M059J (cell line): ENCODE data around the gene CACNA1H. TPM values are rescaled to one million over a fixed set of nuclear protein-coding genes. Genes with fewer than 3 reads are reported as not detected.

Experiments used
- DNase-seq: peaks from one replicate; pipeline ENCODE4 v3.0.0-alpha.2; 2012; ENCODE audit warnings: low read depth
- total RNA-seq: library from RNA; depleted of rRNA; stranded (reverse); fragments of >200 nt; shearing (Covaris generic); gene quantifications from 2 replicates; pipeline ENCODE4 v1.2.3, GENCODE V29; 2014

The CACNA1H gene
- total RNA-seq, 1 experiment from 2014 or later = 0.02 TPM

- no peak for DNase-seq
Observed at GRCh38 chr16:1122398-1122765, 30.5 kb upstream of the CACNA1H start.

DNA sequence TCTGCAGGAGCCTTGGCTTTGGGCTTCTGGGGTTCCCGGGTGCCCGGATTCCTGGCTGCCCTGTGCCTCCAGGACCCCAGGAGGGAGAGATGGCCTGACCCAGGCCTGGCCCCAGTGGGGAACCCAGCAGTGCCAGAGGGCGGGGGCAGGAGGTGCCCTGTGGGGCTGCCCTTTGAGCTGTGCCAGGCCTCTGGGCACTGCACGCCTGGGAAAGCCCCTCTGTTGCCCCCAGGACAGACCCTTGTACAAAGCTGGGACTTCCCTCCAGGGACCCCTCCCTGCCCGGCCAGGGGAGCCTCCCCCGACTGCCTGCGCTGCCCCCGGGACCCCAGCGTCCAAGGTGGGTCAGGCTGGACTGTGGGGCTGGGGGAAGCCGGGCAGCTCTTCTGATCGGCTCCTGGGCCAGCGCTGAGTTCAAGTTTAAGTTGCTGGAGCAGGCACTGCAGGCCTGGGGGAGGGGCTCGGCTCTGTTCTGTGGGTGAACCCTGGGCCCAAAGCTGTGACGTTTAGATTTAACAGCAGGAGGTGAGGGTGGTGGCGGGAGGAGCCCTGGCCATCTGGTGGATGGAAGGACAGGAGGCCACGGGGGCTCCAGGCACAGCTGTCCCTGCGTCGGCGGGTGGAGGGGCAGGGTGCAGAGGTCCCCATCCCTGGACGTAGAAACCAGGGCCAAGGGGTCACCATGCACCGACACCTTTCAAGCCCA lies 29.2 kb upstream of the CACNA1H start:
- no peak for DNase-seq

GRCh38 chr16:1124291-1124690 lies 28.6 kb upstream of the CACNA1H start:
- DNase-seq = no peak

- no peak for DNase-seq
Observed at GRCh38 chr16:1124795-1125194, 28.1 kb upstream of the CACNA1H start.

GRCh38 chr16:1125471-1125870 lies 27.4 kb upstream of the CACNA1H start:
- peak; percentile 38 for DNase-seq

GRCh38 chr16:1126044-1126443 lies 26.9 kb upstream of the CACNA1H start:
- no peak for DNase-seq

DNA sequence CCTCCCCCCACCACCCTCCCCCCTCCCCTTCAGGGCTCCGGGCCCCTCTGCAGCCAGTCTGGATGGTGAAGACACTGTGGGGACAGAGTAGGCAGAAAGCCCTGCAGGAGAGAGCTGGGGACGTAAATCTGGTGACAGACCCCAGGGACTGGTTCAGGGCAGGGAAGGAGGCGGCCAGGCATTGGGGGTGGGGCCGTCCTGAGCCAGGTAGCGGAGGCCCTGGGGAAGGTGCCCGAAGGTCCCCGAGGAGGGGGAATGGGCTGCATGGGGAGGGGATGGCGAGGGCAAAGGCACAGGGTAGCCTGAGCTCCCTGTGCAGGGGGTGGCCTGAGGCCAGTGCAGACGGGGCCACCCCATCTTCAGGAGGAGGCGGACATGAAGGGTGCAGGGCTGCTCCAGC lies 26.3 kb upstream of the CACNA1H start:
- no peak for DNase-seq

DNA sequence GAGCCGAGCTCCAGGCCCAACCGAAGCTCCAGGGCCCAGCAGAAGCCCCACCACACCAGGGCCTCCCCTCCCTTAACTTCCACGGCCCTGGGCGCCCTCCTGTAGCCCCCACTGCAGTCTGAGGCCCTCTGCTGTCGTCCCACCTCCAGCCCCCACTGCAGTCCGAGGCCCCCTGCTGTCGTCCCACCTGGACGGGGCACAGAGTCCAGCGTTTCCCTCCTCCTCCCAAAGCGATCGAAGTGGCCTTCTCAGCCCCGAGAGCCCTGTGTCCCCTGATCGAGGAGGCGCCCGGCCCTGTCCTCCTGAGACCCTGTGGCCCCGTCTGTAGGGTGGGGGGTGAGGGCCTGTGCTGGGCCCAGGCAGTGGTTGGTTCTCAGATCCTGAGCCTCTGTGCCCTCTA lies 25.8 kb upstream of the CACNA1H start:
- no peak for DNase-seq

GRCh38 chr16:1127971-1128715 lies 24.8 kb upstream of the CACNA1H start:
- DNase-seq = no peak

DNA sequence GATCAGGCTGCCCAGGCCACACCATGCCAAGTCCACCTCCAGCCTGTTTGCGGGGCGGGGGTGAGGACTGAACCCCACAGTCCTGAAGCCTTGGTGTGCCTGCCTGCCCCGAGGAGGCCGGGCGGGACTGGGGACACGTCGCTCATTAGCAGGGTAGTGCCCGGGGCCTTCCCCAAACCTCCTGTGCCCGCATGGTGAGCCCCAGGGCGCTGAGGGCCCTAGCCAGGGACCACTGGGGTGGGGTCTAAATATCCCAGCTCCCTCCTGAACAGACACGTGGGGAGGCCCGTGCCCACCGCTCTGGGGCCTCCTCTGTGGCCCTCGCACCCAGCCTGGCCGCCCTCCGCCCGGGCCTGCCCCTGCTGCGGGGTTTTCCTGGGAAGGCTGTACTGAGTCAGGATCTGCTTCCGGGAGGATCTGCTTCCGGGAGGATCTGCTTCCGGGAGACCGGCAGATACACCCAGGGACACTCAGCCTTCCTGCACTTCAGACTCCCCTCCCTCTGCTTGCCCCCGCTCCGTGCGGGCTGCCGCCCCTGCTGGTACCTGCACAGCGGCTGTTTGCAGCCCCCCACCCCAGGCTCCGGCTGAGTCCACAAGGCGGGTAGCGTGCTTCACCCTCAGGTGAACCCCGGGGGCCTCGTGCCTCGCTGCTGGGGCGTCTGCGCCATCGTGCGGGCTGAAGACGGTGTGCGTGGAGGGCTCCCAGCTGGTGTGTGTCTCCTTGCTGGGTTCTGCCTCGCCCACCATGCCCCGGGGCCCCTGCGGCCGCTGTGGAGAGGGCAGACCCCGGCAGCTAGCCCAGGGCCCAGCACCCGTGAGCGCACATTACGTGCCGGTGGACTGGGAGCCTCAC lies 23.6 kb upstream of the CACNA1H start:
- no peak for DNase-seq

DNA sequence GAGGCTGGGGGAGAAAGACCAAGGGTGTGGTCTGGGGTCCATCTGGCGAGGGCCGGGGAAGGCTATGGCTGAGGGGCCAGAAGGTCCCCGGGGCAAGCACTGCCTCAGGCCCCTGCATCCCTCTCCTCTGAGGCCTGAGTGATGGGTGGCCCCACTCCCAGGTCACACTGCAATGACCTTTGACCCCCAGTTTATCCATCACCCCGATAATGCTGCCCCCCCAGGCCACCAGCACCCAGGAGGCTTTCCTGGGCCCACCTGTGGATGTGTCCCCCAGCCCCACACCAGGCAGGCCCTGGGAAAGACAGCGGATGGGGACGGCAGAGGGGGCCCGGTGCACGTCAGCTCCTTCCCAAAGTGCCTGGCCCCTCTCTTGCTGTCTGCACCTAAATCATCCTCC lies 22.5 kb upstream of the CACNA1H start:
- DNase-seq = no peak

GRCh38 chr16:1131378-1131994 lies 21.4 kb upstream of the CACNA1H start:
- DNase-seq = no peak

- no peak for DNase-seq
Observed at GRCh38 chr16:1132431-1132830, 20.5 kb upstream of the CACNA1H start.

GRCh38 chr16:1133271-1133670 lies 19.6 kb upstream of the CACNA1H start:
- no peak for DNase-seq

DNA sequence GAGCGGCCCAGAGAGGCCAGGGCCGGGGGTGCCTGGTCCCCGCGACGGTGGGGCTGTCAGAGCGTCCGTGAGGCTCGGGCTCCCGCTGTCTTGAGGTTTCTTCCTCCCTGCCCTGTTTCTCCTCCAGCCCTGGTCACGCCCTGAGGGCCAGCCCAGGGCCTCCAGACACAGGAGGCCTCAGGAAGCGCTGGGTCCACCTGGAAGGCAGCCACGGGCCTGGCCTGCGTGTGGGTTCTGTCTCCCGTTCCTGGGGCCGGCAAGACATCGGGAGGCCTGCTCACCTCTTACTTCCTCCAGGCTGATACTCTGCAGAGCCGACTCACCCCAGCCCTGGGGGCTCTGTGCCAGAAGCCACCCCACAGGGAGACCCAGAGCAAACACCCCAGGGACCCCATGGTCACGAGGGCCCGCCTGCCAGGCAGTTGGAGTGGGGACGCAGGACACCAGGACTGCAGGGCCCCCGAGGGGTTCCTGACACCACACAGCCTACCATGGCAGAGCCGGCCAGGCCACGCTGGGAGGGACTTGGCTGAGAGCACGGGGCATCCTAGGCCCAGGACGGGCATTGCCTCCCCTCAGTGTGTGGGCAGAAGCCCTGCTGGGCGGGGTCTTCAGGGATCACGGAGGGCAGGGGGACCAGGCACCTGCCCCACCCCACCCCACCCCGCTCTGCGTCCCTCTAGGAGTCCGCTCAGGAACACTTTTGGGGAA lies 18.9 kb upstream of the CACNA1H start:
- DNase-seq = no peak

- no peak for DNase-seq
Observed at GRCh38 chr16:1134776-1135458, 18.0 kb upstream of the CACNA1H start.

- DNase-seq = no peak
Observed at GRCh38 chr16:1135459-1135825, 17.5 kb upstream of the CACNA1H start.

GRCh38 chr16:1137604-1138003 lies 15.3 kb upstream of the CACNA1H start:
- peak; percentile 27 for DNase-seq

GRCh38 chr16:1140582-1141162 lies 12.2 kb upstream of the CACNA1H start:
- DNase-seq = no peak

DNA sequence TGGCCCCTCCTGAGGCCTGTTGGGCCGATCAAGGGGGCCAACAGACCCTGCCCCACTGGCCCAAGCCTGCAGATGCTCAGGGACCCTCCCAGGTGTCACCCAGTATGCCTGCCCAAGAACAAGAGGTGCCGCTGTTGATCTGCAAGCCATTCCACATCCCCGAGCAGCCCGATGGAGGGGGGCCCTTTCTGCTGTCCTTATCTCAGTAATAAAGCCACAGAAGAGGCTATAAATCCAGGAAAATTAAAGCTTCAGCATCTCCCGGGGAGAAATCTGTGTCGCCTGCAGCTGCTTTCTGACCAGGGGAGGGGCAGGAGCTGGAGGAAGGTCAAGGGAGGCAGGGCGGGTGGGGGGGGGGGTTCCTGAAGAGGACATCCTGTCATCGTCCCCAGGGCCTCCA lies 11.7 kb upstream of the CACNA1H start:
- no peak for DNase-seq

DNA sequence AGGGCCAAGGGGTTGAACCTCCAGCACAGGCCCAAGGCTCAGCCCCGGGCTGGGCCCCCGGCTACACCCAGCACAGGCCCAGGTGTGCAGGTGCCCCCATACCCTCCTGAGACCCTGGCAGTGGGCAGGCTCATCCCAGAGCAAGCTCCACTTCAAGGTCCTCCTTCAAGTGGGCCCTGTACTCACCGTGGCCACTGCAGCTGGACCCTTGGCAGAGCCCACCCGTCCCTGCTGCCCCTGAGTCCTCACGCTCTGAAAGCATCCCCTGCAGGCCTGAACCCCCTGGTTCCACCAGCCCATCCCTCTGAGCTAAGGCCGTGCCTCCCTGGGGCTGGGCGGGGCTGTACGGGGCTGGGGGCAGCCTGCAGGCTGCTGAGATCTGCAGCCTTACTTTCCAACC lies 11.2 kb upstream of the CACNA1H start:
- DNase-seq = no peak
